T-cell (primary cell): ENCODE data around the gene NPC1. TPM values are rescaled to one million over a fixed set of nuclear protein-coding genes. Genes with fewer than 3 reads are reported as not detected.
"Not testable (repeated sequence)": the region's sequence is repeated elsewhere in the genome, so short reads cannot be mapped to it uniquely, and the experiment has no call there.

Experiments used
- ATAC-seq, 4 experiments: fragments of 200-7000 bp in 3 of 4; fragments of 150-1000 bp in 1 of 4; cut with Tn5 transposase; replicated peaks in 1 of 4; 1 replicate in 3 of 4; 2 replicates in 1 of 4; pipeline ENCODE4 v1.10.0; 2021; ENCODE audit warnings: moderate library complexity in 3 of 4, mild to moderate bottlenecking in 2 of 4, moderate number of reproducible peaks in 1 of 4
- CTCF ChIA-PET, 2 donors: fragments of 300-600 bp; sonication (Branson Sonifier 250); formaldehyde crosslinking; loops; one replicate each; lab custom pipeline; 2022; ENCODE audit warnings: antibody characterized with exemption in 2 of 2; lab: Charles Lee
- POLR2A ChIA-PET, 2 donors: fragments of 300-600 bp; sonication (Branson Sonifier 250); formaldehyde crosslinking; loops; one replicate each; lab custom pipeline; 2022; ENCODE audit warnings: antibody characterized with exemption in 2 of 2; lab: Charles Lee
- DNase-seq, 35 experiments: peaks; one replicate each; pipeline versions ENCODE4 v3.0.0 to v3.0.0-alpha.2; 2013 to 2023
- H3K27ac ChIP-seq: one replicate; pipeline ENCODE4 v1.5.1; 2013; ENCODE audit warnings: low read length
- H3K27me3 ChIP-seq, 2 experiments: replicated peaks in 1 of 2; 1 replicate in 1 of 2; 2 replicates in 1 of 2; pipeline versions ENCODE4 v1.6.1 to v1.7.0; 2013; ENCODE audit warnings: low read length in 1 of 2, mixed read lengths in 1 of 2; ENCODE audit not compliant: control insufficient read depth in 2 of 2, insufficient read depth in 2 of 2; ENCODE audit errors: extremely low read depth in 1 of 2
- H3K36me3 ChIP-seq, 2 donors: 1 replicate in 1 of 2; 2 replicates in 1 of 2; pipeline versions ENCODE4 v1.6.1 to v1.7.0; 2013; ENCODE audit warnings: low read length in 1 of 2; ENCODE audit not compliant: control insufficient read depth in 2 of 2, insufficient read depth in 1 of 2; ENCODE audit errors: extremely low read depth in 1 of 2
- H3K4me1 ChIP-seq, 2 experiments: 1 replicate in 1 of 2; 2 replicates in 1 of 2; pipeline versions ENCODE4 v1.6.1 to v1.7.0; 2013; ENCODE audit warnings: low read length in 2 of 2, mixed read lengths in 1 of 2; ENCODE audit not compliant: insufficient read depth in 2 of 2, control insufficient read depth in 1 of 2; ENCODE audit errors: extremely low read depth in 1 of 2
- H3K4me3 ChIP-seq, 2 donors: 1 replicate in 1 of 2; 2 replicates in 1 of 2; pipeline versions ENCODE4 v1.5.1 to v1.7.0; 2013; ENCODE audit warnings: mild to moderate bottlenecking in 2 of 2, low read length in 1 of 2, moderate library complexity in 1 of 2; ENCODE audit not compliant: control insufficient read depth in 1 of 2; ENCODE audit errors: extremely low read depth in 1 of 2
- H3K9me3 ChIP-seq: 2 replicates; pipeline ENCODE4 v1.7.0; 2013
- H3K27ac Mint-ChIP-seq, 2 donors: one replicate each; pipeline ENCODE4 v1.8.0; 2020 to 2021; ENCODE audit warnings: mild to moderate bottlenecking in 2 of 2, mixed read lengths in 2 of 2
- H3K27me3 Mint-ChIP-seq, 2 donors: one replicate each; pipeline ENCODE4 v1.8.0; 2021 to 2022; ENCODE audit warnings: mixed read lengths in 2 of 2
- H3K36me3 Mint-ChIP-seq: one replicate; pipeline ENCODE4 v1.8.0; 2021; ENCODE audit warnings: mixed read lengths
- H3K4me1 Mint-ChIP-seq, 3 donors: one replicate each; pipeline ENCODE4 v1.8.0; 2020 to 2022; ENCODE audit warnings: mixed read lengths in 3 of 3, mild to moderate bottlenecking in 1 of 3
- H3K4me3 Mint-ChIP-seq, 3 donors: one replicate each; pipeline ENCODE4 v1.8.0; 2020 to 2022; ENCODE audit warnings: mild to moderate bottlenecking in 3 of 3, mixed read lengths in 3 of 3, moderate library complexity in 3 of 3
- H3K9me3 Mint-ChIP-seq, 3 donors: one replicate each; pipeline ENCODE4 v1.8.0; 2020 to 2022; ENCODE audit warnings: mixed read lengths in 3 of 3
- WGBS: methylation state at CpG from one replicate; pipeline ENCODE4 v1.1.5; 2013; ENCODE audit warnings: missing lambda C conversion rate; ENCODE audit not compliant: insufficient coverage; 5-methylcytosine and 5-hydroxymethylcytosine counted together
- total RNA-seq, 35 experiments: library from RNA in 6 of 35; stranded (reverse) in 6 of 35; fragments of 120-200 nt in 1 of 35; gene quantifications; one replicate each; pipeline versions ENCODE4 v1.2.1 to v1.2.4 and lab custom pipeline; 2013 to 2026

The NPC1 gene
- total RNA-seq, 5 donors from 2014 or later (not counting 1 experiment from before 2014, with no cell fraction given): 35.2 to 52.7 (median 39.4) TPM

DNA sequence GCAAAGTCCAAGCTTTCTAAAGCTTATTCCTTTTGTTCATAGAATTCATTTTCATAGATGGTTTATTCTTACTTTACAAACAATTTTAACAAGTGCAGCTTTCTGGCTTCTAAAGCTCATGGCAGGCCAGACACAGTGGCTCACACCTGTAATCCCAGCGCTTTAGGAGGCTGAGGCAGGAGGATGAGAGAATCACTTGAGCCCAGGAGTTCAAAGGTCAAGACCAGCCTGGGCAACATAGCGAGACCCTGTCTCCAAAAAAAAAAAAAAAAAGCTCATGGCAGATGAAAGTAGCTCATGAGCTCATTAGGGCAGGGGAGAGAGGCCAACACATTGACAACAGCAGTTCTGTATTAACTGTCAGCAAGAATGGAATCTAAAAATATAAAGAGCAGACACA lies 28.1 kb upstream of the NPC1 start:
- ChIA-PET POLR2A (interaction anchor here (0.6 kb wide), 3 partner anchors 40 to 617 kb away, joined by 4 to 5 read pairs (median 5); no protein-coding TSS in a partner anchor), CTCF (interaction anchor here in 1 of 2 donors (0.6 to 1.8 kb wide), 5 partner anchors 89 to 870 kb away, joined by 3 to 8 read pairs (median 4); no protein-coding TSS in a partner anchor)
- H3K9me3 ChIP-seq: no peaks in the 10 kb centered on the region
- no peak overlapping the region for H3K27ac ChIP-seq
- peaks cover 0 to 18% of the 10 kb centered on the region in 2 experiments for H3K27me3 ChIP-seq
- H3K36me3 ChIP-seq: no peaks in the 10 kb centered on the region
- Mint-ChIP-seq H3K27me3 (peaks cover 10 to 12% of the 10 kb centered on the region in 2 donors), H3K4me1 (peaks cover 0 to 6% (median 0%) of the 10 kb centered on the region in 3 donors), H3K9me3 (no peaks in the 10 kb centered on the region), H3K36me3 (no peaks in the 10 kb centered on the region), H3K27ac (no peak overlapping the region), H3K4me3 (no peak overlapping the region)
- DNase-seq (no peak), ATAC-seq (no peak)
- H3K4me3 ChIP-seq: no peak overlapping the region
- 90% methylated on average over 2 of the region's 2 CpGs for WGBS
- peaks cover 0 to 6% of the 10 kb centered on the region in 2 experiments for H3K4me1 ChIP-seq

DNA sequence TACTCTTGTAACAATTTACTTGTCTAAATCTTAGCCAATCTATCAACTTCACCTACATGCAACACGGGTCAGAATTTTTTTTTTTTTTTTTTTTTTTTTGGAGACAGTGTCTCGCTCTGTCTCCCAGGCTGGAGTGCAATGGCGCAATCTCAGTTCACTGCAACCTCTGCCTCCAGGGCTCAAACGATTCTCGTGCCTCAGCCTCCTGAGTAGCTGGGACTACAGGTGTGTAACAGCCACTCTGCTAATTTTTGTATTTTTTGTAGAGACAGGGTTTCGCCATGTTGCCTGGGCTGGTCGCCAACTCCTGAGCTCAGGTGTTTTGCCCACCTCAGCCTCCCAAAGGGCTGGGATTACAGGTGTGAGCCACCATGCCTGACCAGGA lies 26.8 kb upstream of the NPC1 start:
- CTCF ChIA-PET: interaction anchor here (0.7 to 1.1 kb wide), 4 partner anchors 9 to 89 kb away, joined by 3 to 4 read pairs (median 4); no protein-coding TSS in a partner anchor
- not testable (repeated sequence) for H3K9me3 ChIP-seq

DNA sequence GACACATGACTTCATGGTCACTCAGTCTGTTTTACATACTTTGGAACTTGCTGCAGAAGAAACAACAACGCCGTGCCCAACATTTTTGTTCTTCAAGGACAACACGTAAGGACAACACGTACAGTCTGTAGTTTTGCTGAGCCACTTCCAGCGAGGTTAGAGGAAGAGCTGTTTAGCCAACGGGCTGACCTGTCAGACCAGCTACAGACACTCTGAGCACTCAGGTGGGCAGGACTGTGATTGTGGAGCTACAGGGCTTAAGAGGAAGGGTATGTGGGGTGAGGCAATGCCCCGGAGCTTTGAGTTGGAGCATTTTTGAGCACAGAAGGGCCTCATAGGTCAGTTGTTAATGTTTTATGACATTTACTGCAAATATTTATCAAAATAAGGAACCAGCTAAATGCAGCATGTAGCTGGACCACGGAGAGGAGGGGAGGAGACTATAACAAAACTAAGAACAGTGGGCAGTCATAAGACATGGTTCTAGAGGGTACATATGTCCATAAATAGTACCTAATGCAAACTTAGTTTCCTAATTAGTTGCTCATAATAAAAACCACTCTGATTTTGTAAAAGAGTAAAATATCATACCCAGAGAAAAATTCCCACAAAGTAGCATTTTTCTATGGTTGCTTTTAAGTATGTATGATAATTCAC lies 26.3 kb upstream of the NPC1 start:
- H3K4me1 ChIP-seq: no peaks in the 10 kb centered on the region
- Mint-ChIP-seq H3K27ac (no peak overlapping the region), H3K36me3 (no peaks in the 10 kb centered on the region), H3K9me3 (no peaks in the 10 kb centered on the region), H3K4me1 (no peaks in the 10 kb centered on the region), H3K27me3 (peaks cover 0 to under 1% of the 10 kb centered on the region in 2 donors), H3K4me3 (no peak overlapping the region)
- no peaks in the 10 kb centered on the region for H3K9me3 ChIP-seq
- H3K27ac ChIP-seq: no peak overlapping the region
- H3K4me3 ChIP-seq: no peak overlapping the region
- no peak for DNase-seq
- ATAC-seq: no peak
- H3K36me3 ChIP-seq: no peaks in the 10 kb centered on the region
- peaks cover 0 to 5% of the 10 kb centered on the region in 2 experiments for H3K27me3 ChIP-seq
- CTCF ChIA-PET: interaction anchor here (1.0 to 1.1 kb wide), 2 partner anchors 9 kb away, joined by 3 to 4 read pairs; no protein-coding TSS in a partner anchor
- POLR2A ChIA-PET: interaction anchor here (0.6 to 0.7 kb wide), 3 partner anchors 142 to 823 kb away, joined by 3 read pairs; no protein-coding TSS in a partner anchor
- WGBS: 89% methylated on average over 6 of the region's 8 CpGs

More for the DNA sequence above, 26.8 kb upstream of the NPC1 start:
- not testable (repeated sequence) for H3K4me1 Mint-ChIP-seq, H3K9me3 Mint-ChIP-seq, ATAC-seq, H3K27me3 Mint-ChIP-seq, H3K4me3 ChIP-seq, H3K4me1 ChIP-seq, H3K36me3 ChIP-seq, H3K27ac ChIP-seq, H3K27me3 ChIP-seq, H3K36me3 Mint-ChIP-seq, H3K4me3 Mint-ChIP-seq, DNase-seq, H3K27ac Mint-ChIP-seq
- WGBS: 94% methylated on average over 3 of the region's 7 CpGs
- POLR2A ChIA-PET: interaction anchor here (0.6 to 0.7 kb wide), 3 partner anchors 141 to 823 kb away, joined by 3 read pairs; no protein-coding TSS in a partner anchor

DNA sequence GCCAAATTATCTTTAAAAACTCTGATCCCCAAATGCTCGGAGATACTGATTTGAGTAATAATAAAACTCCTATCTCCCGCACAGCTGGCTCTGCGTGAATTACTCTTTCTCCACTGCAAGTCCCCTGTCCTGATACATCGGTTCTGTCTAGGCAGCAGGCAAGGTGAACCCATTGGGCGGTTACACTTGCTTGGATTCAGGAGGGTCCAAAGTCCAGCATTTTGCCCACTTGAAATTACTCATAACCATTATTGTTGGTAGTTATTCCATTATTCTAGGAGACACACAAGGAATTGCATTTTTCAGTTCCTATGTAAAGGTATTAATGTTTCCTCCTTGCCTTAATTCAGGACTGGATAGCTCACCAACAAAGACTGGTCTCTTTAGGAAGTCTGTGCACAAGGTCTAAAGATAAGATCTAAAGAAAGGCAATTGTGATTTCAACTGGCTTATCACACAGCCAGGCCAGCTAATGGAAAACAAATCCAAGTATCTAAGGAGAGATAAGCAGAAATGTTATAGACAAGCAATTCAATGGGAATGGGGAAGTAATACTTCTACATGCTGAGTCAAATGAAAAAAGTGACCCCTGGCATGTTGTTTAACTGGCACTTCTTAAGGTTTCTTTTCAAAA lies 23.2 kb upstream of the NPC1 start:
- Histone ChIP-seq H3K27me3 (peaks cover 0 to 3% of the 10 kb centered on the region in 2 experiments), H3K4me1 (no peaks in the 10 kb centered on the region), H3K27ac (no peak overlapping the region), H3K4me3 (no peak overlapping the region), H3K36me3 (no peaks in the 10 kb centered on the region), H3K9me3 (no peaks in the 10 kb centered on the region)
- Mint-ChIP-seq H3K36me3 (no peaks in the 10 kb centered on the region), H3K27ac (no peak overlapping the region), H3K4me3 (no peak overlapping the region), H3K9me3 (no peaks in the 10 kb centered on the region), H3K27me3 (no peaks in the 10 kb centered on the region), H3K4me1 (no peaks in the 10 kb centered on the region)
- CTCF ChIA-PET: no interaction called here
- ATAC-seq: no peak
- WGBS: 81% methylated on average over 2 of the region's 5 CpGs
- POLR2A ChIA-PET: no interaction called here
- DNase-seq: no peak

DNA sequence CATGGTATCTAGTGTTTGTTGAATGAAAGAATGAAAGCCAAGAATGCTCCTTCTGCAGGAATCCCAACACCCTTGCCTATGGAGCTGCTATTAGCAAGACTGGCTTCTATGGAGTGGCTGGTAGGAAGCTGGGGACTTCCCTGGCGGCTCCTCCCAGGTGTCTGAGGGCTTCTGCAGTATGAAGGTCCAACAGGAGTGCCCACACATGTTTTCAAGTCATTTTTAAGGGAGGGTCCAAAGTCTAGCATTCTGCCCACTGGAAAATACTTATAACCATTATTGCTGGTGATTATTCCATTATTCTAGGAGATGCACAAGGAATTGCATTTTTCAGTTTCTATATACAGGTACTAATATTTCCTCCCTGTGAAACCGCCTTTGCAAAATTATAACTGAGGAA lies 21.9 kb upstream of the NPC1 start:
- Mint-ChIP-seq H3K27me3 (no peaks in the 10 kb centered on the region), H3K9me3 (no peaks in the 10 kb centered on the region), H3K4me3 (no peak overlapping the region), H3K4me1 (no peaks in the 10 kb centered on the region), H3K27ac (no peak overlapping the region), H3K36me3 (no peaks in the 10 kb centered on the region)
- ATAC-seq (no peak), DNase-seq (no peak)
- Histone ChIP-seq H3K27ac (no peak overlapping the region), H3K9me3 (no peaks in the 10 kb centered on the region), H3K4me1 (no peaks in the 10 kb centered on the region), H3K36me3 (no peaks in the 10 kb centered on the region), H3K27me3 (peaks cover 0 to 2% of the 10 kb centered on the region in 2 experiments), H3K4me3 (no peak overlapping the region)
- ChIA-PET POLR2A (no interaction called here), CTCF (interaction anchor here in 1 of 2 donors (0.6 kb wide), 1 partner anchor 111 kb away, joined by 3 read pairs; no protein-coding TSS in a partner anchor)
- 100% methylated on average over 1 of the region's 2 CpGs for WGBS

DNA sequence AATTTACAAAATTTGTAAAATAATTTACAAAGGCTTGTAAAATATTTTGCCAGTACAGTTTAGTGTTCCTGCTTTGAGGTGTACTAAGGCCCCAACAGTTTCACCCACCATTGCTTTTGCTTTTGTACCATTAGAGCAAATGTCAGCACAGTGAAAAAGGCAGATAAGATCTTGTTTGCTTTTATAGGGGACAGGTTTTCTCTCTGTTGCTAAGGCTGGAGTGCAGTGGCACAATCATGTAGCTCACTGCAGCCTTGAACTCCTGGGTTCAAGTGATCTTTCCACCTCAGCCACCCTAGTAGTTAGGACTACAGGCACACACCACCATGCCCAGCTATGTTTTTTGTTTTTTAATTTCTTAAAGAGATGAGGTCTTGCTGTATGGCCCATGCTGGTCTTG lies 19.6 kb upstream of the NPC1 start:
- Mint-ChIP-seq H3K9me3 (no peaks in the 10 kb centered on the region), H3K4me3 (no peak overlapping the region), H3K27me3 (no peaks in the 10 kb centered on the region), H3K4me1 (no peaks in the 10 kb centered on the region), H3K27ac (no peak overlapping the region), H3K36me3 (no peaks in the 10 kb centered on the region)
- no peak overlapping the region for H3K27ac ChIP-seq
- no peak overlapping the region for H3K4me3 ChIP-seq
- H3K9me3 ChIP-seq: no peaks in the 10 kb centered on the region
- ChIA-PET POLR2A (interaction anchor here in 1 of 2 donors (0.7 kb wide), 1 partner anchor 34 kb away, joined by 3 read pairs; no protein-coding TSS in a partner anchor), CTCF (no interaction called here)
- peaks cover 0 to 2% of the 10 kb centered on the region in 2 experiments for H3K27me3 ChIP-seq
- DNase-seq (no peak), ATAC-seq (no peak)
- H3K36me3 ChIP-seq: no peaks in the 10 kb centered on the region
- no peaks in the 10 kb centered on the region for H3K4me1 ChIP-seq
